ENCODE data around the gene CNOT9. TPM values are rescaled to one million over a fixed set of nuclear protein-coding genes. Genes with fewer than 3 reads are reported as not detected.
A peak's percentile ranks its signal among the peaks of the same experiment; 100 is the strongest.

The CNOT9 gene
- total and polyA plus RNA-seq, 2 of the 13 experiments (the other 11 are each of a cell fraction or from before 2014, with no cell fraction given): 82.6 to 92.4 TPM

- TF ChIP-seq ZNF292 (CRISPR knock-in tag; IDR thresholded peaks at IDR 0.05; ENCODE audit: borderline replicate concordance, low read depth) (peak; percentile 66; the same call in 1 of the 2 replicates), MXD1 (CRISPR knock-in tag; IDR thresholded peaks at IDR 0.05) (peak; percentile 97; the same call in 1 of the 2 replicates), IKZF4 (CRISPR knock-in tag; IDR thresholded peaks at IDR 0.05; ENCODE audit: borderline replicate concordance, low read depth, not compliant biosample characterization) (peak; percentile 62), ZSCAN20 (CRISPR knock-in tag; IDR thresholded peaks at IDR 0.05; ENCODE audit: borderline replicate concordance) (peak; percentile 94), KMT2A (CRISPR knock-in tag; IDR thresholded peaks at IDR 0.05) (peak; percentile 92), ZNF841 (CRISPR knock-in tag; IDR thresholded peaks at IDR 0.05; ENCODE audit: borderline replicate concordance) (peak; percentile 94), SP140L (CRISPR knock-in tag; IDR thresholded peaks at IDR 0.05; ENCODE audit: borderline replicate concordance) (0 out of 2 replicates have a peak, but pooled peaks have one; percentile 26), HINFP (CRISPR knock-in tag; IDR thresholded peaks at IDR 0.05; ENCODE audit: low read depth) (peak; percentile 88; the same call in 1 of the 2 replicates), ZNF337 (CRISPR knock-in tag; IDR thresholded peaks at IDR 0.05; ENCODE audit: borderline replicate concordance, low read depth) (peak; percentile 85; the same call in 1 of the 2 replicates), ZNF768 (CRISPR knock-in tag; IDR thresholded peaks at IDR 0.05) (peak; percentile 44; the same call in 1 of the 2 replicates), MYC (CRISPR knock-in tag; IDR thresholded peaks at IDR 0.05; ENCODE audit: borderline replicate concordance) (peak; percentile 66), TBX2 (CRISPR knock-in tag; IDR thresholded peaks at IDR 0.05; ENCODE audit: borderline replicate concordance) (peak; percentile 96), ZNF234 (CRISPR knock-in tag; conservative IDR thresholded peaks at IDR 0.05) (0 out of 2 replicates have a peak, but pooled peaks have one; percentile 89), GTF2F1 (IDR thresholded peaks at IDR 0.05; ENCODE audit: low read length) (no peak; the same call in 1 of the 2 replicates), TRIM24 (CRISPR knock-in tag; IDR thresholded peaks at IDR 0.05) (no peak), PRDM4 (CRISPR knock-in tag; IDR thresholded peaks at IDR 0.05; ENCODE audit: borderline replicate concordance) (no peak), TMF1 (CRISPR knock-in tag; IDR thresholded peaks at IDR 0.05; ENCODE audit: low read depth) (peak; percentile 87; the same call in 1 of the 2 replicates), CSRNP2 (CRISPR knock-in tag; conservative IDR thresholded peaks at IDR 0.05; ENCODE audit: low read depth) (0 out of 2 replicates have a peak, but pooled peaks have one; percentile 91), NBN (conservative IDR thresholded peaks at IDR 0.05) (no peak), BATF2 (CRISPR knock-in tag; IDR thresholded peaks at IDR 0.05) (peak; percentile 98), HES4 (CRISPR knock-in tag; IDR thresholded peaks at IDR 0.05; ENCODE audit: borderline replicate concordance) (peak; percentile 86), CBX5 (CRISPR knock-in tag; IDR thresholded peaks at IDR 0.05; ENCODE audit: borderline replicate concordance) (peak; percentile 53)
These were observed at the start of gene CNOT9, which contains the start of gene USP37 (continued) for GRCh38 chr2:218568190-218569037.

Measured in HepG2 (cell line).